CD4-positive, alpha-beta T cell (primary cell): ENCODE data around the gene ZXDC. TPM values are rescaled to one million over a fixed set of nuclear protein-coding genes. Genes with fewer than 3 reads are reported as not detected.

Experiments
- ATAC-seq: fragments of 200-7000 bp; cut with Tn5 transposase; one replicate; pipeline ENCODE4 v1.10.0; 2022; ENCODE audit warnings: mild to moderate bottlenecking; ENCODE audit not compliant: poor library complexity
- CTCF ChIA-PET: fragments of 350-600 bp; sonication (Branson Sonifier 250); formaldehyde crosslinking; loops from one replicate; lab custom pipeline; 2021; ENCODE audit warnings: antibody characterized with exemption, inconsistent platforms; lab: Charles Lee
- POLR2A ChIA-PET: fragments of 350-600 bp; sonication (Branson Sonifier 250); formaldehyde crosslinking; loops from one replicate; lab custom pipeline; 2021; ENCODE audit warnings: antibody characterized with exemption, inconsistent platforms; lab: Charles Lee
- DNase-seq, 14 experiments: peaks; one replicate each; pipeline ENCODE4 v3.0.0-alpha.2; 2013 to 2020; ENCODE audit warnings: mixed read lengths in 2 of 14
- H3K27ac ChIP-seq, 2 donors: one replicate each; pipeline versions ENCODE4 v1.5.1 to v1.7.0; 2013; ENCODE audit warnings: low read length in 2 of 2, low read depth in 1 of 2, mild to moderate bottlenecking in 1 of 2
- H3K27me3 ChIP-seq, 2 experiments: 1 replicate in 1 of 2; 2 replicates in 1 of 2; pipeline versions ENCODE4 v1.6.1 to v1.7.0; 2013; ENCODE audit warnings: low read length in 2 of 2, control low read depth in 1 of 2, mild to moderate bottlenecking in 1 of 2, moderate library complexity in 1 of 2; ENCODE audit not compliant: insufficient read depth in 2 of 2, control insufficient read depth in 1 of 2
- H3K36me3 ChIP-seq: one replicate; pipeline ENCODE4 v1.6.1; 2013; ENCODE audit warnings: low read length, control low read depth; ENCODE audit not compliant: insufficient read depth
- H3K4me1 ChIP-seq: one replicate; pipeline ENCODE4 v1.6.1; 2013; ENCODE audit warnings: low read length, control low read depth; ENCODE audit not compliant: insufficient read depth
- H3K4me3 ChIP-seq: one replicate; pipeline ENCODE4 v1.5.1; 2013; ENCODE audit warnings: mild to moderate bottlenecking, low read length, moderate library complexity
- H3K9me3 ChIP-seq, 2 experiments: 1 replicate in 1 of 2; 2 replicates in 1 of 2; pipeline versions ENCODE4 v1.6.1 to v1.7.0; 2013; ENCODE audit warnings: low read length in 2 of 2, mild to moderate bottlenecking in 2 of 2, control low read depth in 1 of 2, moderate library complexity in 1 of 2; ENCODE audit not compliant: control insufficient read depth in 1 of 2, insufficient read depth in 1 of 2
- H3K27ac Mint-ChIP-seq: one replicate; pipeline ENCODE4 v1.8.0; 2020; ENCODE audit warnings: mixed read lengths
- H3K27me3 Mint-ChIP-seq: one replicate; pipeline ENCODE4 v1.8.0; 2021; ENCODE audit warnings: mixed read lengths
- H3K36me3 Mint-ChIP-seq: one replicate; pipeline ENCODE4 v1.8.0; 2021; ENCODE audit warnings: low read depth, mixed read lengths
- H3K4me1 Mint-ChIP-seq: one replicate; pipeline ENCODE4 v1.8.0; 2021; ENCODE audit warnings: low read depth, mixed read lengths
- H3K4me3 Mint-ChIP-seq: one replicate; pipeline ENCODE4 v1.8.0; 2020; ENCODE audit warnings: mild to moderate bottlenecking, mixed read lengths
- H3K9me3 Mint-ChIP-seq: one replicate; pipeline ENCODE4 v1.8.0; 2020; ENCODE audit warnings: mixed read lengths
- intact Hi-C, 2 experiments: fragments of 100-400 bp; cut with DNase I in 1 of 2; cut with micrococcal nuclease in 1 of 2; formaldehyde crosslinking; loops; one replicate each; pipeline versions ENCODE4 v1.15.1 to v1.9.0; 2023 to 2025; cut with DNase I, micrococcal nuclease
- total RNA-seq, 174 experiments: library from RNA in 2 of 174; stranded (reverse) in 2 of 174; gene quantifications; one replicate each; pipeline ENCODE4 v1.2.3 and lab custom pipeline; 2021 to 2026
- TF ChIP-seq, protein P1 (sequence below): fragments of 200-600 bp; IDR thresholded peaks from one replicate; pipeline ENCODE4 v1.8.0; 2022; ENCODE audit warnings: antibody characterized with exemption, mild to moderate bottlenecking

Gene ZXDC
- total RNA-seq, 2 experiments from 2014 or later, result 60.7 to 61.3 TPM

DNA sequence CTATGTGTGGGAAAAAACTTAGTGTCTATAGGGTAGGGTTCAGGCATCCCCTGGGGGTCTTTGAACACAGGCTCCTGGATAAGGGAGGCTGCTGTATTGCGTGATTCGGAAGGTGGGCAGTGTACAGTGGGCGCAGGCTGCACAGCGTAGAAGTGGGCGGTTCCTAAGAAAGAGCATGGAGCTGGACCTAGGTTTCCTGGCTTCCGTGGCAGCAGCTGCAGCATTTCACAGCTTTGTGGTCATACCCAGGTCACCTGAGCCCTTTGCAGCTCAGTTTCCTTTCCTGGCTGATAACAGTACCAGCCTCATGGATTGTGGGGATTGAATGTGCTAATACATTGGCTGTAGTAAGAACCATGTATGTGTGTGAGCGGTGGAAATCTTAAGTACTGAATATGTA, 58.7 kb downstream of the ZXDC start:
- no peak overlapping the region for H3K4me3 Mint-ChIP-seq
- H3K36me3 Mint-ChIP-seq, result no peaks in the 10 kb centered on the region
- Histone ChIP-seq H3K27me3 (peaks cover 7 to 31% of the 10 kb centered on the region in 2 experiments), H3K9me3 (peaks cover 0 to 17% of the 10 kb centered on the region in 2 experiments), H3K4me3 (no peak overlapping the region), H3K27ac (no peak overlapping the region), H3K36me3 (no peaks in the 10 kb centered on the region), H3K4me1 (no peaks in the 10 kb centered on the region)
- ATAC-seq (no peak), DNase-seq (no peak)
- peaks cover 28% of the 10 kb centered on the region for H3K27me3 Mint-ChIP-seq
- TF ChIP-seq, protein P1, sequence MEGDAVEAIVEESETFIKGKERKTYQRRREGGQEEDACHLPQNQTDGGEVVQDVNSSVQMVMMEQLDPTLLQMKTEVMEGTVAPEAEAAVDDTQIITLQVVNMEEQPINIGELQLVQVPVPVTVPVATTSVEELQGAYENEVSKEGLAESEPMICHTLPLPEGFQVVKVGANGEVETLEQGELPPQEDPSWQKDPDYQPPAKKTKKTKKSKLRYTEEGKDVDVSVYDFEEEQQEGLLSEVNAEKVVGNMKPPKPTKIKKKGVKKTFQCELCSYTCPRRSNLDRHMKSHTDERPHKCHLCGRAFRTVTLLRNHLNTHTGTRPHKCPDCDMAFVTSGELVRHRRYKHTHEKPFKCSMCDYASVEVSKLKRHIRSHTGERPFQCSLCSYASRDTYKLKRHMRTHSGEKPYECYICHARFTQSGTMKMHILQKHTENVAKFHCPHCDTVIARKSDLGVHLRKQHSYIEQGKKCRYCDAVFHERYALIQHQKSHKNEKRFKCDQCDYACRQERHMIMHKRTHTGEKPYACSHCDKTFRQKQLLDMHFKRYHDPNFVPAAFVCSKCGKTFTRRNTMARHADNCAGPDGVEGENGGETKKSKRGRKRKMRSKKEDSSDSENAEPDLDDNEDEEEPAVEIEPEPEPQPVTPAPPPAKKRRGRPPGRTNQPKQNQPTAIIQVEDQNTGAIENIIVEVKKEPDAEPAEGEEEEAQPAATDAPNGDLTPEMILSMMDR, result no peak
- CTCF ChIA-PET, result no interaction called here
- intact Hi-C loops, result no loop called here
- no peaks in the 10 kb centered on the region for H3K4me1 Mint-ChIP-seq
- POLR2A ChIA-PET, result no interaction called here
- H3K27ac Mint-ChIP-seq, result no peak overlapping the region
- no peaks in the 10 kb centered on the region for H3K9me3 Mint-ChIP-seq

DNA sequence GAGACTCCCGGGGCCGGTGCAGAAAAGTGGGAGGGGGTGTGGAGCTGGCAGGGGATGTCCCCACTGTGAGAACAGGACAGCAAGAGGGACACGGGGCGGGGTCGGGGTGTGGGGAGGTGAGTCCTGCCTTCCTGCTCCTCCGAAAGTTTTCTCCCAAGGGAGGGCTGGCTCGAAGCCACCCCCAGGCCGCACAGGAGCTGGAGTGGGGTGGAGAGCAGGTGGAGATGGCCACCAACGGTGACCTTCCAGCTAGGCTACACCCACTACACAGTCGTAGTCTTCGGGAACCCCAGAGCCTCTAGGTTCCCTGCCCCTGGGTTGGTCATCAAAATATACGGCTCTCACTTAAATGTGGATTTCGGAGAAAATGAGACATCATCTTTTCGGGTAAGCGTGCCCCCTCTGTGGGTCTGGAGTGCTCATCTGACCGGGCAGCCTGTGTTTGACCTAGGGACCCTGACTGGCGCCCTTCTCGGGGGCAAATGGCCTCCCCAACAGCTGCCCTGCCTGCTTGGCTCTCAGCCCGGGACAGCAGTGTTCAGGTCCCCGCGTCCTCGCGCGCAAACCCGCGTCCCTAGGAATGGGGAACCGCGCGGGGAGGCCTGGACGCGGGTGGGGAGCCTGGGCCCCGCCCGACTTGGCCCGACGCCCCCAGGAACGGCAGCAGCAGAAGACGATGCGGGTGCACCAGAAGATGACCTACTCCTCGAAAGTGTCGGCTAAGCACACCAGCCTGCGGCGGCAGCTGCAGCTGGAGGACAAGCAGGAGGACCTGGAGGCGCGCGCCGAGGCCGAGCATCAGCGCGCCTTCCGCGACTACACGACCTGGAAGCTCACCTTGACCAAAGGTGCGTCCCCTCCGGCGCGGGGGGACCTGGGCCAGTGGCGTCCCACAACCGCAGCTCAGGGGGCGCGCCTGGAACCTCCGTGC, 59.8 kb downstream of the ZXDC start:
- no peaks in the 10 kb centered on the region for H3K4me1 ChIP-seq
- H3K4me3 Mint-ChIP-seq, result no peak overlapping the region
- no peaks in the 10 kb centered on the region for H3K36me3 Mint-ChIP-seq
- H3K27me3 Mint-ChIP-seq, result peaks cover 38% of the 10 kb centered on the region
- intact Hi-C loops, result no loop called here
- H3K27ac Mint-ChIP-seq, result no peak overlapping the region
- DNase-seq (peak in 1 of 14 experiments; percentile 3), ATAC-seq (no peak)
- ChIA-PET POLR2A (no interaction called here), CTCF (no interaction called here)
- H3K36me3 ChIP-seq, result no peaks in the 10 kb centered on the region
- TF ChIP-seq, protein P1, result no peak
- H3K27ac ChIP-seq, result no peak overlapping the region
- no peaks in the 10 kb centered on the region for H3K9me3 Mint-ChIP-seq
- H3K4me3 ChIP-seq, result no peak overlapping the region
- H3K27me3 ChIP-seq, result peaks cover 7 to 33% of the 10 kb centered on the region in 2 experiments
- peaks cover 0 to 17% of the 10 kb centered on the region in 2 experiments for H3K9me3 ChIP-seq
- no peaks in the 10 kb centered on the region for H3K4me1 Mint-ChIP-seq

DNA sequence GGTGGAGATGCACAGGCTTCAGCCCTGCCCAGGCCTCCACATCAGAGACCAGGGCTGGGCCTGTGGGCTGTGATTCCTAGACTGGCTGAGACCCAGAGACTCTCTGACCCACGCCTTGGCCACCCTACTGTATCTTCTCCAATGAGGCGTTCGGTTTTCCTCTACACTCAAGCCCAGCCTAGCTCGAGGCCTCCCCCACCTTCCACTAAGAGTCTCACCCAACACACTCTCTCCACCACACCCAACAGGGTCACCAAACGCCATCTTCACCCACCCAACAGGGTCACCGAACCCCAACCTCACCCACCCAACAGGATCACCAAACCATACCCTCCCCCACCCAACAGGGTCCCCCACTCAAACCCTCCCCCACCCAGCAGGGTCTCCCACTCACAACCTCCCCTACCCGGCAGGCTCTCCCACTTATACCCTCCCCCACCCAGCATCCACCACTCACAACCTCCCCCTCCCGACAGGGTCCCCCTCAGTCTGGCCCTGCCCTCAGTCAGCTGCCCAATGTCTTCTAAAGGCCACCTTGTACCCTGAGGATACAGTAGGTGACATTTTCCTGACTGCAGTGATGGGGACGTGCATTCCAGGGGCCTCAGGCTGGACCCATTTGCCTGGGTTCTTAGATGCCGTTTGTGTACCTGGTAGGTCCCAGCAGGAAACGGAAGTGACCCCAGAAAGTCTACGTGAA, 60.6 kb downstream of the ZXDC start:
- DNase-seq, result peak in 1 of 14 experiments; percentile 4
- intact Hi-C loops, result no loop called here
- POLR2A ChIA-PET, result no interaction called here
- Histone ChIP-seq H3K4me3 (no peak overlapping the region), H3K36me3 (no peaks in the 10 kb centered on the region), H3K4me1 (no peaks in the 10 kb centered on the region), H3K9me3 (peaks cover 0 to 17% of the 10 kb centered on the region in 2 experiments), H3K27me3 (peaks cover 7 to 33% of the 10 kb centered on the region in 2 experiments), H3K27ac (no peak overlapping the region)
- Mint-ChIP-seq H3K4me3 (no peak overlapping the region), H3K4me1 (no peaks in the 10 kb centered on the region), H3K36me3 (no peaks in the 10 kb centered on the region), H3K9me3 (no peaks in the 10 kb centered on the region), H3K27me3 (peaks cover 44% of the 10 kb centered on the region), H3K27ac (no peak overlapping the region)
- no peak for ATAC-seq
- TF ChIP-seq, protein P1, result no peak
- CTCF ChIA-PET, result no interaction called here
